Panc1 (cell line): ENCODE results near the gene POU2F2. TPM values are rescaled to one million over a fixed set of nuclear protein-coding genes. Genes with fewer than 3 reads are reported as not detected.

Source experiments
- ATAC-seq: fragments of 200-7000 bp; cut with Tn5 transposase; 2 replicates; pipeline ENCODE4 v1.9.1; 2020; ENCODE audit warnings: mild to moderate bottlenecking, moderate library complexity
- BruUV-seq: library from RNA; stranded (reverse); fragments of 400-500 nt; replicated peaks from 2 replicates; lab custom pipeline; 2021; lab: Mats Ljungman, UMichigan
- CTCF ChIA-PET: fragments of 300-600 bp; sonication (Branson Sonifier 250); formaldehyde crosslinking; loops from one replicate; lab custom pipeline; 2022; ENCODE audit warnings: antibody characterized with exemption; lab: Charles Lee
- POLR2A ChIA-PET: fragments of 300-600 bp; sonication (Branson Sonifier 250); formaldehyde crosslinking; loops from one replicate; lab custom pipeline; 2022; ENCODE audit warnings: antibody characterized with exemption; lab: Charles Lee
- DNase-seq: peaks from one replicate; pipeline ENCODE4 v3.0.0-alpha.2; 2010; ENCODE audit warnings: low read depth, low spot score
- H3K27ac ChIP-seq: 2 replicates; pipeline ENCODE4 v1.5.1; 2011; ENCODE audit warnings: mild to moderate bottlenecking, low read length, inconsistent platforms
- H3K27me3 ChIP-seq: fragments of 200-500 bp; sonication (Bioruptor generic); 2 replicates; pipeline ENCODE4 v1.6.0; 2014; ENCODE audit warnings: low read length, inconsistent platforms; ENCODE audit not compliant: control insufficient read depth, insufficient read depth
- H3K36me3 ChIP-seq: fragments of 200-500 bp; sonication (Bioruptor generic); 2 replicates; pipeline ENCODE4 v1.5.1; 2014; ENCODE audit warnings: inconsistent platforms, mild to moderate bottlenecking, low read length, moderate library complexity; ENCODE audit not compliant: control insufficient read depth, insufficient read depth
- H3K4me1 ChIP-seq: 2 replicates; pipeline ENCODE4 v1.5.1; 2011; ENCODE audit warnings: inconsistent platforms, mild to moderate bottlenecking, low read length, moderate library complexity; ENCODE audit not compliant: control insufficient read depth, insufficient read depth
- H3K4me3 ChIP-seq, 2 experiments: 2 replicates each; pipeline ENCODE4 v1.5.1; 2011 to 2012; ENCODE audit warnings: low read depth in 2 of 2, low read length in 2 of 2, mild to moderate bottlenecking in 2 of 2, inconsistent platforms in 1 of 2, moderate library complexity in 1 of 2
- H3K9me3 ChIP-seq: fragments of 200-500 bp; sonication (Bioruptor generic); 2 replicates; pipeline ENCODE4 v1.5.1; 2014; ENCODE audit warnings: low read depth, mild to moderate bottlenecking, inconsistent platforms, low read length, moderate library complexity; ENCODE audit not compliant: control insufficient read depth, insufficient read depth
- CTCF ChIP-seq: fragments of 450-650 bp; IDR thresholded peaks from 2 replicates; pipeline ENCODE4 v1.5.1; 2017; ENCODE audit warnings: mild to moderate bottlenecking
- POLR2AphosphoS5 ChIP-seq: IDR thresholded peaks from 2 replicates; pipeline ENCODE4 v1.6.1; 2012; ENCODE audit warnings: mild to moderate bottlenecking, low read depth, low read length, moderate library complexity
- REST ChIP-seq, 2 experiments: IDR thresholded peaks; 2 replicates each; pipeline ENCODE4 v1.6.1; 2011 to 2012; ENCODE audit warnings: low read depth in 2 of 2, control low read depth in 1 of 2, low read length in 1 of 2, mild to moderate bottlenecking in 1 of 2, moderate library complexity in 1 of 2; ENCODE audit not compliant: insufficient read depth in 1 of 2
- SIN3A ChIP-seq: IDR thresholded peaks from 2 replicates; pipeline ENCODE4 v1.6.1; 2012; ENCODE audit warnings: low read depth, mild to moderate bottlenecking, low read length, moderate library complexity, borderline replicate concordance; ENCODE audit not compliant: insufficient read depth
- TCF7L2 ChIP-seq: IDR thresholded peaks from 2 replicates; pipeline ENCODE4 v1.6.1; 2011; ENCODE audit warnings: mild to moderate bottlenecking, low read depth, low read length, inconsistent platforms
- in situ Hi-C: cut with HindIII; loops from 2 replicates; pipeline ENCODE4 v1.10.0; 2016; ENCODE audit warnings: low sequenced_read_pairs, low pct_unique_long_range_greater_than_20kb
- intact Hi-C: fragments of 100-400 bp; cut with micrococcal nuclease; formaldehyde crosslinking; loops from one replicate; pipeline ENCODE4 v1.10.0; 2022; ENCODE audit not compliant: unreplicated experiment
- total RNA-seq: library from RNA; stranded (reverse); gene quantifications from one replicate; pipeline ENCODE4 v1.2.1, GENCODE V29; 2021; ENCODE audit not compliant: unreplicated experiment

Gene POU2F2
- total RNA-seq, 1 experiment from 2014 or later = 0.10 TPM

- intact Hi-C loops (no loop called here), in situ Hi-C loops (no loop called here)
- ChIA-PET CTCF (interaction anchor here (0.6 kb wide), 1 partner anchor 76 kb away, joined by 9 read pairs; the partner anchor contains the start of gene ZNF574), POLR2A (no interaction called here)
- Histone ChIP-seq H3K27ac (no peak overlapping the region), H3K36me3 (no peaks in the 10 kb centered on the region), H3K4me3 (no peak overlapping the region), H3K4me1 (no peaks in the 10 kb centered on the region), H3K9me3 (no peaks in the 10 kb centered on the region), H3K27me3 (no peaks in the 10 kb centered on the region; the same call in 1 of the 2 replicates)
- TF ChIP-seq REST (IDR thresholded peaks at IDR 0.05; ENCODE audit: insufficient read depth in 1 of 2, low read depth in 2 of 2, low read length in 1 of 2) (no peak), SIN3A (no peak), CTCF (no peak), POLR2AphosphoS5 (no peak), TCF7L2 (no peak)
- DNase-seq = no peak
- BruUV-seq = no TSS peak
- no peak for ATAC-seq
Observed at GRCh38 chr19:42151782-42152684, 19.8 kb upstream of the POU2F2 start.

- TF ChIP-seq SIN3A (no peak), POLR2AphosphoS5 (no peak)
- Histone ChIP-seq H3K9me3 (no peaks in the 10 kb centered on the region), H3K4me1 (no peaks in the 10 kb centered on the region), H3K4me3 (no peak overlapping the region), H3K27me3 (no peaks in the 10 kb centered on the region; the same call in 1 of the 2 replicates), H3K27ac (no peak overlapping the region), H3K36me3 (no peaks in the 10 kb centered on the region)
- intact Hi-C loops (no loop called here), in situ Hi-C loops (no loop called here)
- no TSS peak for BruUV-seq
- POLR2A ChIA-PET = no interaction called here
- CTCF ChIA-PET = no interaction called here
- ATAC-seq (no peak), DNase-seq (no peak)
Observed at GRCh38 chr19:42150911-42151361, 18.7 kb upstream of the POU2F2 start.

DNA sequence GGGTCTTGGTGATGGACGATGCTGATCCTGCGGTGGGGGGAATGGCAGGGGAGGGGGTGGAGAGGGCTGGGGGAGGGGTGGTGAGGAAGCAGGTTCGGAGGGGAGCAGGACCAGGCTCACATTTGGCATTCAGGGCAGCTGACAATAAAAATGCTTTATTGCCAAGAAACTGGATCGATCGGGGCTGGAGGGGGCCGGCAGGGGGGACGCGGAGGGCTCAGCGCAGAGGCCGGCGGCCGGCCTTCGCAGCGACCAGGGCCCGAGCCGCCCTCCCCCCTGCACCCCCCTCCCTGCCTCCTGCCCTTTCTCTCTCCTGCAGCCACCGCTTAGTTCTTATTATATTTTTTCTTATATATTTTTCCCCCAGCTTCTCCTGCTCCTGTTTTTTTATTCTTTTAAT, 18.1 kb upstream of the POU2F2 start:
- no peak for DNase-seq
- POLR2A ChIA-PET = no interaction called here
- in situ Hi-C loops (no loop called here), intact Hi-C loops (no loop called here)
- no peaks in the 10 kb centered on the region for H3K36me3 ChIP-seq
- BruUV-seq = no TSS peak
- H3K4me1 ChIP-seq = no peaks in the 10 kb centered on the region
- no peak overlapping the region for H3K27ac ChIP-seq
- no peaks in the 10 kb centered on the region for H3K9me3 ChIP-seq
- CTCF ChIA-PET = interaction anchor here (0.6 kb wide), 1 partner anchor 356 kb away, joined by 6 read pairs; no protein-coding TSS in a partner anchor
- no peaks in the 10 kb centered on the region; the same call in 1 of the 2 replicates for H3K27me3 ChIP-seq
- TF ChIP-seq CTCF = no peak
- no peak for TF ChIP-seq REST (IDR thresholded peaks at IDR 0.05; ENCODE audit: insufficient read depth in 1 of 2, low read depth in 2 of 2, low read length in 1 of 2)
- no peak for TF ChIP-seq POLR2AphosphoS5
- TF ChIP-seq SIN3A = no peak
- TF ChIP-seq TCF7L2 = no peak
- no peak overlapping the region for H3K4me3 ChIP-seq
- ATAC-seq = no peak
